ENCODE results near the gene TRPM2.
A peak's percentile ranks its signal among the peaks of the same experiment; 100 is the strongest.

TRPM2 gene

GRCh38 chr21:44353191-44353970 lies at the start of gene TRPM2:
TRPM2 (plus strand) TSS chr21:44353621; CDS start chr21:44353701, 80 bp downstream.
- peak in 1 of 2 donors; percentile 21 for DNase-seq (ENCODE audit: low read depth in 2 of 2)

DNA sequence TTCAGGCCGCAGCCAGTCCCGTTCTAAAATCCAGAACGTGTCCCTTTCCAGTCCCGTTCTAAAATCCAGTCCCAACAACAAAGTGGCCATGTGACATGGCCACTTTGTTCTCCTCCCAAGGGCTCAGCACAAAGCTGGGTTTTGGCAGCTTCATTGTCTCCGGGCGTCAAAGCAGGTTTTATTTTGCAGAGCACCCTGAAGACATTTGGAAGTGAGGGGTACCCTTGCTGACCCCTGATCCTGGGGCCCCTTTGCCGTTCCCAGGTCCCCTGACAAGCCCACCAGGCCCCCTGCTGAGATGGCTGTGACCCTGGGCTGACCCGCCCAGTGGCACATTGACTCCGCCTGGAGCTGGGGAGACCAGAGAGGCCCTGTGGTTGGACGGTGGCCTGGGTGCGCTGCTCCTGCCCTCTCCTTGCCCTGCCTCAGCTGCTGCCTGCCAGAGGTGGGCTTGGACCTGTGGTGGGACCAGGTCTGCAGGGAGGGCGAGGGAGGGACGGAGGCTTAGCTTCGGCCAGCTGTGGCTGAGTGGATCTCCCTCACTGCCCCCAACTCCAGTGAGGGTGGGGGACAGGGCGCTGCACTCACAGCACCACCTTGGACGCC lies 49.3 kb upstream of the TRPM2 start:
- DNase-seq (ENCODE audit: low read depth in 2 of 2) = no peak

- peak; percentile 34 to 42 for DNase-seq (ENCODE audit: low read depth in 2 of 2)
Measured at GRCh38 chr21:44304877-44305293, 48.5 kb upstream of the TRPM2 start.

DNA sequence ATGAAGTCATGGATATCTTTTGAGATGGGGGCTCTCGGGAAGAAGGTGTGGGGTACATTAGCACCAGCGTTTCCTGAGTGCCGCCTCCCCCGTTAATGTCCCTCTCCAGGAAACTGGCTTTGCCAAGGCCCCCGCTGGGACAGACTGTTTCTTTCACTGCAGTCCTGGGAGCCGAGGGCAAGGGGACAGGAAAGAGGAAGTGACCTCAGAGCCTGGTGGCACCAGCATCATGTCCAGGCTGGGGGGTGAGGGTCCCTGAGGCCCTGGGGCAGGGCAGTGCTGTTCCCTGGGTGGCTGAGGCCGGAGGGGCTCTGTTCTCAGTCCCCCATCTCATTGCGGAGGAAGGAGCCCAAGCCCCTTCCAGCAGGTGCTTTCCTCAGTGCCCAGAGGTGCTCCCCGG lies 47.7 kb upstream of the TRPM2 start:
- no peak for DNase-seq (ENCODE audit: low read depth in 2 of 2)

DNA sequence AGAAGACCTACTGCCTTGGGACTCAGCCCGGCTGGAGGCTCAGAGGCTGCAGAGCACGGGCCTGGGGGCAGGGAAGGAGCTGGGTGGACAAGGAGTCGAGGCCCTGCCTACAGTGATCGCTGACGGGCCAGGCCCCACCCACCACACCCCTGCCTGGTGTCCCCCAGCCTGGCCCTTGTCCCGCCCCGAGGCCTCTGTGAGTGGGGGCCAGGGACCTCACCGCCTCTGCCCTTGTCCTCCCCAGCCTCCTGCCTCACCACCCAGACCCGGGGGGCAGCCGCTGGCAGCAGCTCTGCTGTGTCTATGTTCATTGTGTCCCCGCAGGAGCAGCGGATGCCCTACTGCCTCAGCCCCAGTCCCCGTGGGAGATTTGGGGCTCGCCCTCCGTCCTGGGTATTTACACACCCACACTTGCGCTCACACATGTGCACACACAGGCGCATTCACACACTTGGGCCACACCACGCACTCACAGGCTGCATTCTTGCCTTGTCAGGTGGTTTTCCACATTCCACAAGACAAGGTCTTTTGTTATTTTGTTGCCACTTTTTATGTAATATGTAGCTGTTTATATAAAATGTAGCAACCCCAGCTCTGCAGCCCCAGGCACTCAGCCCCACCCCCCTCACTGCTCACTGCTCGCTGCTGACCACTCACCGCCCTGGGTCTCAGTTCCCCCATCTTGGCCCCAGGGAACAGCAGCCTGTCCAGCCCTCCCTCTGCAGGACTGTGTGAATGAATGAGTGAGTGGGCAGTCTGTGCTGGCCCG lies 46.3 kb upstream of the TRPM2 start:
- DNase-seq (ENCODE audit: low read depth in 2 of 2) = no peak

- DNase-seq (ENCODE audit: low read depth in 2 of 2) = no peak
Measured at GRCh38 chr21:44310628-44311507, 42.6 kb upstream of the TRPM2 start.

DNA sequence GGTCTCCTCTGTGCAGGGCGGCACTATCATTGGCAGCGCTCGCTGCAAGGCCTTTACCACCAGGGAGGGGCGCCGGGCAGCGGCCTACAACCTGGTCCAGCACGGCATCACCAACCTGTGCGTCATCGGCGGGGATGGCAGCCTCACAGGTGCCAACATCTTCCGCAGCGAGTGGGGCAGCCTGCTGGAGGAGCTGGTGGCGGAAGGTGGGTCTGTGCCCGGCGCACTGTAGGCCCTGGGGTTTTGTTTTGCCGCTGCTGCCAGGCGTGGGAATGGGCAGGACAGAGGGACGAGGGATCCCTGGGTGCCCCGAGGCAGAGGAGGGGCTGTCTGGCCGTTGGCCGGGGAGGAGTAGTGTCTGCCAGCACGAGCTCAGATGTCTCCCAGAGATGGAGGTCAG lies 41.3 kb upstream of the TRPM2 start:
- no peak for DNase-seq (ENCODE audit: low read depth in 2 of 2)

- no peak for DNase-seq (ENCODE audit: low read depth in 2 of 2)
Measured at GRCh38 chr21:44312716-44313115, 40.7 kb upstream of the TRPM2 start.

- DNase-seq (ENCODE audit: low read depth in 2 of 2) = no peak
Measured at GRCh38 chr21:44313451-44313850, 40.0 kb upstream of the TRPM2 start.

DNA sequence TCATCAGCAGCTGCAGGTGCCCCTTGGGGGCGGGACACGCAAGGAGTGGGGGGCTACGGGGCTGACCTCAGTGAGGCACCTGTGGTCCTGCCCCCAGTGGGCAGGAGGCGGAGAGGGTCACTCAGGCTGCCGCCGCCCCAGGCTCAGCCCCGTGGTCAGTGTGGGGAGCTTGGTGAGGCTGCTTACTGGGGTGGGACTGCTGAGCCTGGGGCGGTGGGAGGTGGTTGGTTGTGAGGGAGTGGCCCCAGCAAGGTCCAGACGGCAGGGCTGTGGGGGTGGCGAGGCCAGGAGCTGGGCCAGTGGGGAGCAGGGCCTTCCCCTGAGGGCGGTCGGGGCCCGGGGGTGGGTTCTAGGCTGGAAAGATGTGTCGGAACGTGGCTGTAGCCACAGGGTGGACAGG lies 39.3 kb upstream of the TRPM2 start:
- DNase-seq (ENCODE audit: low read depth in 2 of 2) = no peak

DNA sequence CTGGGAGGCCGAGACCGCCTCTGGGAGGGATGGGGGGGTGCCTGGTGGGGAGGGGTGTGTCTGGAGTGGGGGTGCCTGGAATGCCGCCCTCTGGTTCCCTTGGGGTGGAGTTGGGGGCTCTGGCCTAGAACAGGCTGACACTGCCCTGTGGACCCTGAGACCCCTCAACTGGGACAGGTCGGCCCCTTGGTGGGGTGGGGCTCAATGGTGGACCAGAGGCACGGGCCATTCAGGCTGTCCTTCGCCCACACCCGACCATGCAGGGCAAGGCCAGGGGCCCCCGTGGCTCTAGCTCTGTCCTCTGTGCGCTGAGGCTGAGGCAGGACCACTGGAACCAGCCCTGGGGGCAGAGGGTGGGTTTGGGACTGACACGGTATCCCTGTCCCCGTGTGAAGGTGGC lies 38.9 kb upstream of the TRPM2 start:
- no peak for DNase-seq (ENCODE audit: low read depth in 2 of 2)

- DNase-seq (ENCODE audit: low read depth in 2 of 2) = no peak
Measured at GRCh38 chr21:44315691-44316203, 37.7 kb upstream of the TRPM2 start.

- no peak for DNase-seq (ENCODE audit: low read depth in 2 of 2)
Measured at GRCh38 chr21:44316277-44316900, 37.0 kb upstream of the TRPM2 start.

DNA sequence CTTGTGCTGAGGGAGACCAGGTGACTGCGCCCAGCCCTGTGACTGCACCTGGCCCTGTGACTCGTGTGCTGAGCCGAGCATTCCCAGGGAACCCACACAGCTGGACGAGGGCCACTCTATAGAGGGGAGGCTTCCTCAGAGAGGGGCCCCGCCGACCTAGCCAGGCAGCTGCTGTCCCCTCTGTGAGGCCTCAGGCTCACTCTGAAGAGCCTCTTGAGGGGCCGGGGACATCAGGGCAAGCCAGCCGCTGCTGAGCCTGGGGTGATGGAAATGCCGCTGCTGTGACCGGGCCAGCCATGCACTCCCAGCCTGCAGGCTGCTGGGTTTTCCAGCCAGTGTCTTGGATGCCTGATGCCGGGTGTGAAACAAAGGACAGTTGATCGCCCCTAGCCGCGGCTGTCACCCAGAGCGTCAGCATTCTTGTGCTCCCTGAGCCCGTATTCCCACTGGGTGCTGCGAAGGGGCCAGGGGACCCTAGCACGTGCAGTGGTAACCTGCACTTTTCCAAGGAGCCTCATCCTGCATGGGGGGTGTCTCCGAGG lies 36.1 kb upstream of the TRPM2 start:
- DNase-seq (ENCODE audit: low read depth in 2 of 2) = no peak

GRCh38 chr21:44317871-44318270 lies 35.5 kb upstream of the TRPM2 start:
- no peak for DNase-seq (ENCODE audit: low read depth in 2 of 2)

- DNase-seq (ENCODE audit: low read depth in 2 of 2) = no peak
Measured at GRCh38 chr21:44318489-44319285, 34.7 kb upstream of the TRPM2 start.

- no peak for DNase-seq (ENCODE audit: low read depth in 2 of 2)
Measured at GRCh38 chr21:44319407-44320065, 33.9 kb upstream of the TRPM2 start.

GRCh38 chr21:44320847-44321246 lies 32.6 kb upstream of the TRPM2 start:
- no peak for DNase-seq (ENCODE audit: low read depth in 2 of 2)

GRCh38 chr21:44321846-44322450 lies 31.5 kb upstream of the TRPM2 start:
- DNase-seq (ENCODE audit: low read depth in 2 of 2) = no peak
